SK-N-SH (cell line): ENCODE results near the gene NR1D2. TPM values are rescaled to one million over a fixed set of nuclear protein-coding genes. Genes with fewer than 3 reads are reported as not detected.
A peak's percentile ranks its signal among the peaks of the same experiment; 100 is the strongest.

Source experiments
- CTCF ChIA-PET: fragments of 300-600, 350-600 bp; formaldehyde crosslinking; extraction: SDS; loops from one replicate; lab custom pipeline; 2021; lab: Yijun Ruan, JAX
- POLR2A ChIA-PET: fragments of 350-600 bp; sonication (Branson Sonifier 250); formaldehyde crosslinking; extraction: SDS; loops from one replicate; lab custom pipeline; 2020; ENCODE audit warnings: antibody characterized with exemption, inconsistent platforms; lab: Yijun Ruan, JAX
- DNase-seq: peaks from one replicate; pipeline ENCODE4 v3.0.0; 2012
- H2AFZ ChIP-seq: fragments of 200-600 bp; sonication (generic); 2 replicates; pipeline ENCODE4 v1.8.1; 2016; ENCODE audit warnings: antibody characterized with exemption, mild to moderate bottlenecking, low read depth
- H3F3A ChIP-seq: fragments of 200-600 bp; sonication (generic); replicated peaks from 2 replicates; pipeline ENCODE3; 2016; ENCODE audit warnings: antibody characterized with exemption, mild to moderate bottlenecking; ENCODE audit not compliant: insufficient read depth
- H3K27ac ChIP-seq, 2 experiments: fragments of 200-500 bp in 1 of 2; fragments of 200-600 bp in 1 of 2; sonication (Bioruptor generic) in 1 of 2; sonication (generic), shearing (Covaris generic) in 1 of 2; 2 replicates each; pipeline versions ENCODE4 v1.5.1 to v1.6.1; 2014 to 2016; ENCODE audit warnings: low read depth in 2 of 2, inconsistent platforms in 1 of 2, low read length in 1 of 2, mild to moderate bottlenecking in 1 of 2, mixed read lengths in 1 of 2
- H3K27me3 ChIP-seq: fragments of 200-600 bp; sonication (generic), shearing (Covaris generic); 2 replicates; pipeline ENCODE4 v1.6.1; 2016; ENCODE audit warnings: mixed run types; ENCODE audit not compliant: insufficient read depth
- H3K36me3 ChIP-seq, 2 experiments: fragments of 200-500 bp in 1 of 2; fragments of 200-600 bp in 1 of 2; sonication (Bioruptor generic) in 1 of 2; sonication (generic) in 1 of 2; replicated peaks in 1 of 2; 2 replicates each; pipeline versions ENCODE3 to v1.5.1; 2014 to 2016; ENCODE audit warnings: low read length in 1 of 2, mild to moderate bottlenecking in 1 of 2; ENCODE audit not compliant: insufficient read depth in 2 of 2, control insufficient read depth in 1 of 2
- H3K4me1 ChIP-seq, 2 experiments: fragments of 200-500 bp in 1 of 2; fragments of 200-600 bp in 1 of 2; sonication (Bioruptor generic) in 1 of 2; sonication (generic), shearing (Covaris generic) in 1 of 2; 2 replicates each; pipeline versions ENCODE4 v1.5.1 to v1.6.1; 2014 to 2016; ENCODE audit warnings: low read depth in 1 of 2, low read length in 1 of 2, mixed run types in 1 of 2; ENCODE audit not compliant: insufficient read depth in 2 of 2, control insufficient read depth in 1 of 2
- H3K4me2 ChIP-seq: fragments of 200-600 bp; sonication (generic), shearing (Covaris generic); 2 replicates; pipeline ENCODE4 v1.6.1; 2017; ENCODE audit warnings: mixed run types
- H3K4me3 ChIP-seq, 2 experiments: fragments of 200-500 bp in 1 of 2; fragments of 200-600 bp in 1 of 2; sonication (Bioruptor generic) in 1 of 2; sonication (generic), shearing (Covaris generic) in 1 of 2; 2 replicates each; pipeline versions ENCODE4 v1.5.1 to v1.8.1; 2014 to 2016; ENCODE audit warnings: low read depth in 2 of 2, inconsistent platforms in 1 of 2, low read length in 1 of 2, mild to moderate bottlenecking in 1 of 2, mixed read lengths in 1 of 2, moderate library complexity in 1 of 2
- H3K79me2 ChIP-seq: fragments of 200-600 bp; sonication (generic); 2 replicates; pipeline ENCODE4 v1.8.1; 2017; ENCODE audit warnings: mild to moderate bottlenecking; ENCODE audit not compliant: insufficient read depth
- H3K9ac ChIP-seq: fragments of 200-600 bp; sonication (generic); 2 replicates; pipeline ENCODE4 v1.6.1; 2017; ENCODE audit warnings: mixed run types
- H3K9me2 ChIP-seq: fragments of 200-600 bp; sonication (generic); 2 replicates; pipeline ENCODE4 v1.6.1; 2017; ENCODE audit warnings: mixed run types
- H3K9me3 ChIP-seq: fragments of 200-600 bp; sonication (generic); 2 replicates; pipeline ENCODE4 v1.6.1; 2017; ENCODE audit warnings: mixed run types, mild to moderate bottlenecking, moderate library complexity
- H4K20me1 ChIP-seq: fragments of 200-600 bp; sonication (generic); 2 replicates; pipeline ENCODE4 v1.6.1; 2017; ENCODE audit warnings: mild to moderate bottlenecking, mixed run types; ENCODE audit not compliant: insufficient read depth
- CTCF ChIP-seq: fragments of 200-600 bp; sonication (generic); IDR thresholded peaks from 2 replicates; pipeline ENCODE4 v1.6.1; 2017; ENCODE audit warnings: antibody characterized with exemption, mild to moderate bottlenecking, moderate library complexity
- GATA2 ChIP-seq: sonication (generic); formaldehyde crosslinking; IDR thresholded peaks from 2 replicates; pipeline ENCODE4 v1.5.0; 2020; ENCODE audit warnings: mild to moderate bottlenecking, missing genetic modification reagents
- MAX ChIP-seq: IDR thresholded peaks from 2 replicates; pipeline ENCODE4 v1.4.0; 2012; ENCODE audit warnings: low read depth
- MEF2A ChIP-seq: IDR thresholded peaks from 2 replicates; pipeline ENCODE4 v1.4.0; 2012; ENCODE audit warnings: low read depth, borderline replicate concordance
- NRF1 ChIP-seq: IDR thresholded peaks from 2 replicates; pipeline ENCODE4 v1.6.1; 2012; ENCODE audit warnings: low read depth, mild to moderate bottlenecking, low read length
- RAD21 ChIP-seq: IDR thresholded peaks from 2 replicates; pipeline ENCODE4 v1.6.1; 2012; ENCODE audit warnings: mild to moderate bottlenecking, low read length
- REST ChIP-seq: IDR thresholded peaks from 2 replicates; pipeline ENCODE4 v1.6.1; 2012; ENCODE audit warnings: mild to moderate bottlenecking, low read depth, low read length, moderate library complexity
- WGBS: methylation state at CpG from one replicate; pipeline ENCODE4 v1.1.6; 2017; ENCODE audit warnings: low lambda C conversion rate; 5-methylcytosine and 5-hydroxymethylcytosine counted together
- polyA plus RNA-seq, 3 experiments: library from polyadenylated mRNA; depleted of rRNA; stranded (reverse); fragments of >200 nt; gene quantifications; 2 replicates each; pipeline ENCODE4 v1.2.3, GENCODE V29; 2012

The NR1D2 gene
- polyA plus RNA-seq, 1 of the 3 experiments (the other 2 are of a cell fraction), result 12.0 TPM

- Histone ChIP-seq H3K4me2 (no peak overlapping the region), H3K9me3 (no peaks in the 10 kb centered on the region), H3K4me1 (peaks cover 7 to 9% of the 10 kb centered on the region in 2 experiments; a peak in 3 of 4 replicates), H3K9ac (no peak overlapping the region), H3K4me3 (no peak overlapping the region), H3K79me2 (peaks cover 49% of the 10 kb centered on the region), H3K9me2 (no peaks in the 10 kb centered on the region), H3K27ac (no peak overlapping the region), H4K20me1 (peaks cover 16% of the 10 kb centered on the region; the same call in 1 of the 2 replicates), H3F3A (peaks cover 25% of the 10 kb centered on the region), H3K36me3 (peaks cover 50 to 90% of the 10 kb centered on the region in 2 experiments), H2AFZ (no peak overlapping the region), H3K27me3 (no peaks in the 10 kb centered on the region)
- WGBS, result 84% methylated on average over 4 of the region's 4 CpGs
- DNase-seq, result no peak
- no peak for TF ChIP-seq MEF2A
- no peak for TF ChIP-seq CTCF
- no peak for TF ChIP-seq RAD21
- no peak for TF ChIP-seq NRF1
- no peak for TF ChIP-seq MAX
- no peak for TF ChIP-seq REST
- CTCF ChIA-PET, result interaction anchor here (0.6 kb wide), 1 partner anchor 60 kb away, joined by 3 read pairs; the partner anchor contains the start of genes NKIRAS1 and RPL15
- POLR2A ChIA-PET, result no interaction called here
Measured at GRCh38 chr3:23976555-23976954, 31.5 kb downstream of the NR1D2 start.

GRCh38 chr3:23979569-23979968, 34.5 kb downstream of the NR1D2 start:
- Histone ChIP-seq H2AFZ (no peak overlapping the region), H3K4me3 (no peak overlapping the region), H3K27ac (peak overlapping the region in 1 of 2 experiments; percentile 26; a peak in 2 of 4 replicates), H3K9me2 (no peaks in the 10 kb centered on the region), H3K27me3 (no peaks in the 10 kb centered on the region), H3K4me1 (peaks cover 7 to 24% of the 10 kb centered on the region in 2 experiments; a peak in 3 of 4 replicates), H3F3A (peaks cover 22% of the 10 kb centered on the region), H3K9me3 (no peaks in the 10 kb centered on the region), H3K4me2 (no peak overlapping the region), H3K9ac (no peak overlapping the region), H4K20me1 (peaks cover 11% of the 10 kb centered on the region; the same call in 1 of the 2 replicates), H3K36me3 (peaks cover 31 to 71% of the 10 kb centered on the region in 2 experiments), H3K79me2 (peaks cover 34% of the 10 kb centered on the region)
- ChIA-PET CTCF (no interaction called here), POLR2A (no interaction called here)
- DNase-seq, result no peak
- TF ChIP-seq MEF2A (0 out of 2 replicates have a peak, but pooled peaks have one; percentile 9), GATA2 (CRISPR knock-in tag) (no peak)
